ENCODE results near the gene RING1. TPM values are rescaled to one million over a fixed set of nuclear protein-coding genes. Genes with fewer than 3 reads are reported as not detected.

Gene RING1
- total RNA-seq, 1 experiment from 2014 or later, result 45.9 TPM

DNA sequence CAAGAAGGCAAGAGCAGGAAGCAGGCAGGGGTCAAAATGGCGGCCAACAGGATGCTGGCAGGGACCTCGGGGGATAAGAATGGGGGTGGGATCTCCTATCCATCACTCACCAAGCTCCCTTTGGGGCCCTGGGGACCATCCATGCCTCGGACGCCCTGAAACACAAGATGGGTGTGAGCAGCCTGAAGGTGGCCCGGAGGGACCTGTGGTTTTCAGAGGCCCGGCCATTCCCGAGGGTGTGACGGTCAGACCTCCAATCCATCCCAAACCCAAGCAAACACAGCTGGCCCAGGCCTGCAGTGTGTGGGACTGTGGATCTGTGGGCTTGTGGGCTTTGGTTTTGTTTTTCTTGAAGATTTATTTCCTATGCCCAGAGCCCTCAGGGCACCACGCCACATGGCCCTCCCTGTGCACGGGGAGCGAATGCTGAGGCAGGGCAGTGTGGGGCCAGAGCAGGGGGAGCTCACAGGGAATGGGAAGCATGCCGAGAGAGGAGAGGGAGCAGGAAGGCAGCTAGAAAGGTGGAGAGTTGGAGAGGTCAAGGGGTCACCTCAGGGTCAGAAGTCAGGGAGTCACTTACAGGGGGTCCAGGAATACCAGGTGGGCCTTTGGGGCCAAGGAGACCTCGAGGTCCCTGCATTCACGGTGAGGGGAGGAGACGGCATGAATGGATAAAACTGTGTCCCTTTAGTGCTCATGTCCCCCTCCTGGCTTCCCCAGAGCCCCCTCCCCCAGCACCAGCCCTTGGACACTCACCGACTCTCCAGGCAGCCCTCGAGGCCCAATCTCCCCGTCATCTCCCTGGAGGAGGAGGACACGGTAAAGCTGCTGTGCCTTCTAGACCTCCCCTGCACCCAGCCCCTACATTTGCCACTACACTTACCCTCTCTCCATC lies 30.5 kb upstream of the RING1 start:
- Histone ChIP-seq H3K9me2 (ENCODE audit: insufficient read depth) (no peaks in the 10 kb centered on the region), H3K27ac (ENCODE audit: low read depth, low read length) (no peak overlapping the region), H3K9me3 (ENCODE audit: control insufficient read depth in 1 of 2, insufficient read depth in 1 of 2, low read depth in 1 of 2, low read length in 2 of 2) (no peaks in the 10 kb centered on the region), H3K4me3 (replicated peaks in 1 of 2; ENCODE audit: low read depth in 1 of 2, low read length in 2 of 2) (no peak overlapping the region), H3K4me2 (ENCODE audit: low read length) (no peak overlapping the region), H3K79me2 (ENCODE audit: insufficient read depth, low read length) (no peaks in the 10 kb centered on the region), H3K36me3 (ENCODE audit: control insufficient read depth in 1 of 2, insufficient read depth in 2 of 2, low read length in 2 of 2) (no peaks in the 10 kb centered on the region), H3K9ac (ENCODE audit: low read length) (no peak overlapping the region), H3K4me1 (ENCODE audit: control insufficient read depth in 1 of 2, insufficient read depth in 2 of 2, low read length in 2 of 2) (no peaks in the 10 kb centered on the region), H4K20me1 (ENCODE audit: insufficient read depth) (no peaks in the 10 kb centered on the region), H3K27me3 (ENCODE audit: insufficient read depth, low read length) (no peaks in the 10 kb centered on the region), H2AFZ (ENCODE audit: low read depth, low read length, poor library complexity, severe bottlenecking) (no peak overlapping the region)
- ChIA-PET CTCF (no interaction called here), RAD21 (ENCODE audit: low non-redundant PET in 1 of 2, low total read pairs in 2 of 2, uncharacterized antibody in 2 of 2, unreplicated experiment in 2 of 2) (no interaction called here), POLR2A (no interaction called here)
- ATAC-seq (no peak), DNase-seq (ENCODE audit: low read depth, low spot score) (no peak)
- no TSS peak for BruUV-seq (replicated peaks)
- intact Hi-C loops (cut with micrococcal nuclease), result no loop called here
- TF ChIP-seq SIN3A (IDR thresholded peaks at IDR 0.05; ENCODE audit: low read depth) (no peak), POLR2AphosphoS5 (IDR thresholded peaks at IDR 0.05; ENCODE audit: low read depth, low read length) (no peak), EZH2 (IDR thresholded peaks at IDR 0.05) (no peak), EZH2phosphoT487 (IDR thresholded peaks at IDR 0.05; ENCODE audit: borderline replicate concordance) (no peak), ZFX (IDR thresholded peaks at IDR 0.05) (no peak), SP1 (IDR thresholded peaks at IDR 0.05; ENCODE audit: low read depth) (no peak), SRF (IDR thresholded peaks at IDR 0.05; ENCODE audit: low read depth) (no peak), POLR2A (IDR thresholded peaks at IDR 0.05; ENCODE audit: borderline replicate concordance, extremely low read depth, insufficient read depth, insufficient read length) (no peak), FOSL1 (IDR thresholded peaks at IDR 0.05; ENCODE audit: low read depth) (no peak), TCF7L2 (IDR thresholded peaks at IDR 0.05; ENCODE audit: borderline replicate concordance, extremely low read depth, insufficient read depth, insufficient read length) (no peak), JUND (IDR thresholded peaks at IDR 0.05) (no peak), YY1 (IDR thresholded peaks at IDR 0.05; ENCODE audit: extremely low read depth, insufficient replicate concordance, low read depth, low read length) (no peak), CEBPB (IDR thresholded peaks at IDR 0.05; ENCODE audit: low read depth) (no peak), RAD21 (IDR thresholded peaks at IDR 0.05; ENCODE audit: low read depth) (no peak)
- TF ChIP-seq, protein P1, sequence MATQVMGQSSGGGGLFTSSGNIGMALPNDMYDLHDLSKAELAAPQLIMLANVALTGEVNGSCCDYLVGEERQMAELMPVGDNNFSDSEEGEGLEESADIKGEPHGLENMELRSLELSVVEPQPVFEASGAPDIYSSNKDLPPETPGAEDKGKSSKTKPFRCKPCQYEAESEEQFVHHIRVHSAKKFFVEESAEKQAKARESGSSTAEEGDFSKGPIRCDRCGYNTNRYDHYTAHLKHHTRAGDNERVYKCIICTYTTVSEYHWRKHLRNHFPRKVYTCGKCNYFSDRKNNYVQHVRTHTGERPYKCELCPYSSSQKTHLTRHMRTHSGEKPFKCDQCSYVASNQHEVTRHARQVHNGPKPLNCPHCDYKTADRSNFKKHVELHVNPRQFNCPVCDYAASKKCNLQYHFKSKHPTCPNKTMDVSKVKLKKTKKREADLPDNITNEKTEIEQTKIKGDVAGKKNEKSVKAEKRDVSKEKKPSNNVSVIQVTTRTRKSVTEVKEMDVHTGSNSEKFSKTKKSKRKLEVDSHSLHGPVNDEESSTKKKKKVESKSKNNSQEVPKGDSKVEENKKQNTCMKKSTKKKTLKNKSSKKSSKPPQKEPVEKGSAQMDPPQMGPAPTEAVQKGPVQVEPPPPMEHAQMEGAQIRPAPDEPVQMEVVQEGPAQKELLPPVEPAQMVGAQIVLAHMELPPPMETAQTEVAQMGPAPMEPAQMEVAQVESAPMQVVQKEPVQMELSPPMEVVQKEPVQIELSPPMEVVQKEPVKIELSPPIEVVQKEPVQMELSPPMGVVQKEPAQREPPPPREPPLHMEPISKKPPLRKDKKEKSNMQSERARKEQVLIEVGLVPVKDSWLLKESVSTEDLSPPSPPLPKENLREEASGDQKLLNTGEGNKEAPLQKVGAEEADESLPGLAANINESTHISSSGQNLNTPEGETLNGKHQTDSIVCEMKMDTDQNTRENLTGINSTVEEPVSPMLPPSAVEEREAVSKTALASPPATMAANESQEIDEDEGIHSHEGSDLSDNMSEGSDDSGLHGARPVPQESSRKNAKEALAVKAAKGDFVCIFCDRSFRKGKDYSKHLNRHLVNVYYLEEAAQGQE (IDR thresholded peaks at IDR 0.05; ENCODE audit: low read depth), result no peak
- TF ChIP-seq, protein P2, sequence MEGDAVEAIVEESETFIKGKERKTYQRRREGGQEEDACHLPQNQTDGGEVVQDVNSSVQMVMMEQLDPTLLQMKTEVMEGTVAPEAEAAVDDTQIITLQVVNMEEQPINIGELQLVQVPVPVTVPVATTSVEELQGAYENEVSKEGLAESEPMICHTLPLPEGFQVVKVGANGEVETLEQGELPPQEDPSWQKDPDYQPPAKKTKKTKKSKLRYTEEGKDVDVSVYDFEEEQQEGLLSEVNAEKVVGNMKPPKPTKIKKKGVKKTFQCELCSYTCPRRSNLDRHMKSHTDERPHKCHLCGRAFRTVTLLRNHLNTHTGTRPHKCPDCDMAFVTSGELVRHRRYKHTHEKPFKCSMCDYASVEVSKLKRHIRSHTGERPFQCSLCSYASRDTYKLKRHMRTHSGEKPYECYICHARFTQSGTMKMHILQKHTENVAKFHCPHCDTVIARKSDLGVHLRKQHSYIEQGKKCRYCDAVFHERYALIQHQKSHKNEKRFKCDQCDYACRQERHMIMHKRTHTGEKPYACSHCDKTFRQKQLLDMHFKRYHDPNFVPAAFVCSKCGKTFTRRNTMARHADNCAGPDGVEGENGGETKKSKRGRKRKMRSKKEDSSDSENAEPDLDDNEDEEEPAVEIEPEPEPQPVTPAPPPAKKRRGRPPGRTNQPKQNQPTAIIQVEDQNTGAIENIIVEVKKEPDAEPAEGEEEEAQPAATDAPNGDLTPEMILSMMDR (IDR thresholded peaks at IDR 0.05 in 2 of 3, conservative IDR thresholded peaks at IDR 0.05 in 1 of 3; ENCODE audit: borderline replicate concordance in 1 of 3, insufficient read depth in 1 of 3, low read depth in 2 of 3, low read length in 2 of 3), result no peak
- TF ChIP-seq, protein P3, sequence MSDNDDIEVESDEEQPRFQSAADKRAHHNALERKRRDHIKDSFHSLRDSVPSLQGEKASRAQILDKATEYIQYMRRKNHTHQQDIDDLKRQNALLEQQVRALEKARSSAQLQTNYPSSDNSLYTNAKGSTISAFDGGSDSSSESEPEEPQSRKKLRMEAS (IDR thresholded peaks at IDR 0.05), result no peak
- TF ChIP-seq, protein P4, sequence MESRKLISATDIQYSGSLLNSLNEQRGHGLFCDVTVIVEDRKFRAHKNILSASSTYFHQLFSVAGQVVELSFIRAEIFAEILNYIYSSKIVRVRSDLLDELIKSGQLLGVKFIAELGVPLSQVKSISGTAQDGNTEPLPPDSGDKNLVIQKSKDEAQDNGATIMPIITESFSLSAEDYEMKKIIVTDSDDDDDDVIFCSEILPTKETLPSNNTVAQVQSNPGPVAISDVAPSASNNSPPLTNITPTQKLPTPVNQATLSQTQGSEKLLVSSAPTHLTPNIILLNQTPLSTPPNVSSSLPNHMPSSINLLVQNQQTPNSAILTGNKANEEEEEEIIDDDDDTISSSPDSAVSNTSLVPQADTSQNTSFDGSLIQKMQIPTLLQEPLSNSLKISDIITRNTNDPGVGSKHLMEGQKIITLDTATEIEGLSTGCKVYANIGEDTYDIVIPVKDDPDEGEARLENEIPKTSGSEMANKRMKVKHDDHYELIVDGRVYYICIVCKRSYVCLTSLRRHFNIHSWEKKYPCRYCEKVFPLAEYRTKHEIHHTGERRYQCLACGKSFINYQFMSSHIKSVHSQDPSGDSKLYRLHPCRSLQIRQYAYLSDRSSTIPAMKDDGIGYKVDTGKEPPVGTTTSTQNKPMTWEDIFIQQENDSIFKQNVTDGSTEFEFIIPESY (IDR thresholded peaks at IDR 0.05; ENCODE audit: extremely low read depth, insufficient replicate concordance, low read length), result no peak
- TF ChIP-seq, protein P5, sequence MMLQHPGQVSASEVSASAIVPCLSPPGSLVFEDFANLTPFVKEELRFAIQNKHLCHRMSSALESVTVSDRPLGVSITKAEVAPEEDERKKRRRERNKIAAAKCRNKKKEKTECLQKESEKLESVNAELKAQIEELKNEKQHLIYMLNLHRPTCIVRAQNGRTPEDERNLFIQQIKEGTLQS (IDR thresholded peaks at IDR 0.05), result no peak

Data from HCT116 (cell line).